Heart left ventricle (tissue), 16 donors: Measurements from ENCODE around the gene BAIAP2. TPM values are rescaled to one million over a fixed set of nuclear protein-coding genes. Genes with fewer than 3 reads are reported as not detected.

Source experiments
- ATAC-seq, 4 donors: fragments of 200-7000 bp; cut with Tn5 transposase; one replicate each; pipeline ENCODE4 v1.9.1; 2020 to 2022; ENCODE audit warnings: moderate library complexity in 4 of 4, mild to moderate bottlenecking in 3 of 4, moderate number of reproducible peaks in 1 of 4
- DNase-seq, 5 donors: peaks; one replicate each; pipeline ENCODE4 v3.0.0-alpha.2; 2020
- H3K27ac ChIP-seq, 12 donors: fragments of 200-600 bp; sonication (generic) in 4 of 12; one replicate each; pipeline versions ENCODE4 v1.5.0 to v1.8.0; 2016 to 2022; ENCODE audit warnings: mild to moderate bottlenecking in 2 of 12
- H3K27me3 ChIP-seq, 9 donors: fragments of 200-600 bp; sonication (generic) in 2 of 9; one replicate each; pipeline versions ENCODE4 v1.5.1 to v1.8.0; 2016 to 2022; ENCODE audit warnings: mild to moderate bottlenecking in 3 of 9
- H3K36me3 ChIP-seq, 9 donors: fragments of 200-600 bp; sonication (generic) in 2 of 9; one replicate each; pipeline versions ENCODE4 v1.5.0 to v1.8.0; 2018 to 2022; ENCODE audit warnings: mild to moderate bottlenecking in 2 of 9
- H3K4me1 ChIP-seq, 12 donors: fragments of 200-600 bp; sonication (generic) in 4 of 12; one replicate each; pipeline versions ENCODE4 v1.5.0 to v1.8.0; 2016 to 2022; ENCODE audit warnings: mild to moderate bottlenecking in 3 of 12
- H3K4me3 ChIP-seq, 12 donors: fragments of 200-600 bp; sonication (generic) in 4 of 12; one replicate each; pipeline versions ENCODE4 v1.5.0 to v1.8.0; 2017 to 2022; ENCODE audit warnings: mild to moderate bottlenecking in 9 of 12, moderate library complexity in 4 of 12
- H3K9me3 ChIP-seq, 12 donors: fragments of 200-600 bp; sonication (generic) in 4 of 12; one replicate each; pipeline versions ENCODE4 v1.5.0 to v1.8.0; 2016 to 2022; ENCODE audit warnings: mild to moderate bottlenecking in 1 of 12
- POLR2A ChIP-seq, 2 donors: fragments of 450-650 bp; IDR thresholded peaks; one replicate each; pipeline ENCODE4 v1.6.1; 2017; ENCODE audit warnings: antibody characterized with exemption in 2 of 2, mild to moderate bottlenecking in 2 of 2, moderate library complexity in 2 of 2
- WGBS, 4 donors: extraction: QIAGEN DNeasy Blood & Tissue Kit in 2 of 4; methylation state at CpG; one replicate each; pipeline versions ENCODE4 v1.1.5 to v1.1.7; 2013 to 2018; 5-methylcytosine and 5-hydroxymethylcytosine counted together
- intact Hi-C, 10 donors: fragments of 100-400 bp; cut with DNase I; formaldehyde crosslinking; loops; one replicate each; pipeline versions ENCODE4 v1.11.1 to v1.14.2; 2022
- polyA plus RNA-seq, 2 donors: library from polyadenylated mRNA; stranded (reverse); fragments of 200-250 nt; gene quantifications; one replicate each; pipeline ENCODE4 v1.2.3, GENCODE V29; 2013
- total RNA-seq, 9 donors: library from RNA; depleted of rRNA in 2 of 9; stranded (reverse); fragments of >200 nt in 2 of 9; fragmentation: NEBNext Ultra II Directional in 3 of 9; extraction: Animal tissue kit (Norgen Biotek cat#: 25700) in 3 of 9; gene quantifications; one replicate each; pipeline versions ENCODE4 v1.1.0 to v1.2.4, GENCODE V29; 2016 to 2023
- TF ChIP-seq, protein P1 (sequence below), 12 donors: fragments of 200-600 bp; sonication (generic) in 4 of 12; IDR thresholded peaks; one replicate each; pipeline versions ENCODE4 v1.5.0 to v1.8.0; 2018 to 2022; ENCODE audit warnings: antibody characterized with exemption in 12 of 12, mild to moderate bottlenecking in 5 of 12
- donor health status: ischemic (EF 13 %, LVEDD 7.1; RV severe dilation, severe dysfunction).
- donor health status: healthy with polysubstance abuse.
- donor health status: DM: no; HTN: yes; CAD: no.
- donor health status: DM: no; HTN: no; CAD: no.
- donor health status: ischemic (EF 25% LVEDD 6.9; RV normal size, moderate dysfunction).
- donor health status: ischemic (EF 25% LVEDD 5.7; RV mildly dilated, moderate dysfunction).
- donor health status: healthy.
- donor health status: DM: yes; HTN: yes; CAD: no.
- donor health status: ischemic (EF 35%, LVEDD 5.7; RV mildly dilated, moderate dysfunction).
- donor health status: nonischemic (EF 11% LVEDD 7.7; RV severe dilation, severe dysfunction).
- donor health status: DM: yes; HTN: yes; CAD: no.
- donor health status: PGD.
- donor health status: ischemic (EF 29% LVEDD 5.4; RV normal size, mild dysfunction).
- donor health status: nonischemic (EF 23%, LVEDD 6.1; RV moderate dilation, normal function).

BAIAP2 gene
- total and polyA plus RNA-seq, 11 donors = 8.9 to 30.2 (median 18.5) TPM

DNA sequence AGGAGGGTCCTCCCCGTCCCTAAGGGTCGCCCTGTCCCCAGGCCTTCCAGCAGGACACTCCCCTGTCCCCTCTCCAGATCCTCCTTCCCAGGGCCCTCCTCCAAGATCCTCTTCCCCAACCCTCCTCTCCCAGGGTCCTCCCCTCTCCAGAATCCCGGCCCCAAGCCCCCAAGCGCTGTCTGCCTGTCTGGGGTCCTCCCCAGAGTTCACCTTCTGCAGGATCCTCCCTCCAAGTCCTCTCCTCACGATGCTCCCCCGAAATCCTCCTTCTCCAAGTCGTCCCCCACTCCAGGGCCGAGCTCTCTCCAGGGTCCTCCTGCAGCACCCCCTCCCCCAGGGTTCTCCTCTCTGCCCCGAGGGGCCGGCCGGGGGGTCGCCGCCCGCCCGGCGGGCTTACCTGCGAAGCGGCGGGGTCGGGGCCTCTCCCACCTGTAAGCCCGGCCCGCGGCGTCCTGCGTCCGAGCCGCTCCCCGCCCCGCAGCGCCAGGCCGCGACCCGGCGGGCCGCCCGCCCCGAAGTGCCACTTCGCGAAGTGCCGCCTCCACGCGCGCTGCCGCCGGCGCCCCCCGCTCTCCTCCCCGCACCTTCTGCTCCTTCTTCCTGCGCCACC, 678 bp upstream of the BAIAP2 start:
- ATAC-seq (peak in 2 of 4 donors; percentile 2 to 22), DNase-seq (peak in 1 of 5 donors; percentile 42)
- intact Hi-C loops = loop anchor here in 3 of 10 donors (5.0 to 10.0 kb wide), 3 partner anchors 42 to 211 kb away; partner anchors contain the start of gene CHMP6 (in 1 of the 3)
- Histone ChIP-seq H3K4me1 (peaks cover 0 to 79% (median 61%) of the 10 kb centered on the region in 12 donors), H3K9me3 (no peaks in the 10 kb centered on the region), H3K4me3 (peak overlapping the region; percentile 51 to 89 (median 71)), H3K27ac (peak overlapping the region in 7 of 12 donors; percentile 1 to 71 (median 24)), H3K27me3 (peaks cover 0 to 6% (median 0%) of the 10 kb centered on the region in 9 donors), H3K36me3 (no peaks in the 10 kb centered on the region)
- no peak for TF ChIP-seq POLR2A (IDR thresholded peaks at IDR 0.05)
- TF ChIP-seq, protein P1, sequence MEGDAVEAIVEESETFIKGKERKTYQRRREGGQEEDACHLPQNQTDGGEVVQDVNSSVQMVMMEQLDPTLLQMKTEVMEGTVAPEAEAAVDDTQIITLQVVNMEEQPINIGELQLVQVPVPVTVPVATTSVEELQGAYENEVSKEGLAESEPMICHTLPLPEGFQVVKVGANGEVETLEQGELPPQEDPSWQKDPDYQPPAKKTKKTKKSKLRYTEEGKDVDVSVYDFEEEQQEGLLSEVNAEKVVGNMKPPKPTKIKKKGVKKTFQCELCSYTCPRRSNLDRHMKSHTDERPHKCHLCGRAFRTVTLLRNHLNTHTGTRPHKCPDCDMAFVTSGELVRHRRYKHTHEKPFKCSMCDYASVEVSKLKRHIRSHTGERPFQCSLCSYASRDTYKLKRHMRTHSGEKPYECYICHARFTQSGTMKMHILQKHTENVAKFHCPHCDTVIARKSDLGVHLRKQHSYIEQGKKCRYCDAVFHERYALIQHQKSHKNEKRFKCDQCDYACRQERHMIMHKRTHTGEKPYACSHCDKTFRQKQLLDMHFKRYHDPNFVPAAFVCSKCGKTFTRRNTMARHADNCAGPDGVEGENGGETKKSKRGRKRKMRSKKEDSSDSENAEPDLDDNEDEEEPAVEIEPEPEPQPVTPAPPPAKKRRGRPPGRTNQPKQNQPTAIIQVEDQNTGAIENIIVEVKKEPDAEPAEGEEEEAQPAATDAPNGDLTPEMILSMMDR (IDR thresholded peaks at IDR 0.05) = no peak
- 1 to 7% (median 1%) methylated on average over 11 to 49 of the region's 49 CpGs for WGBS, 4 donors

DNA sequence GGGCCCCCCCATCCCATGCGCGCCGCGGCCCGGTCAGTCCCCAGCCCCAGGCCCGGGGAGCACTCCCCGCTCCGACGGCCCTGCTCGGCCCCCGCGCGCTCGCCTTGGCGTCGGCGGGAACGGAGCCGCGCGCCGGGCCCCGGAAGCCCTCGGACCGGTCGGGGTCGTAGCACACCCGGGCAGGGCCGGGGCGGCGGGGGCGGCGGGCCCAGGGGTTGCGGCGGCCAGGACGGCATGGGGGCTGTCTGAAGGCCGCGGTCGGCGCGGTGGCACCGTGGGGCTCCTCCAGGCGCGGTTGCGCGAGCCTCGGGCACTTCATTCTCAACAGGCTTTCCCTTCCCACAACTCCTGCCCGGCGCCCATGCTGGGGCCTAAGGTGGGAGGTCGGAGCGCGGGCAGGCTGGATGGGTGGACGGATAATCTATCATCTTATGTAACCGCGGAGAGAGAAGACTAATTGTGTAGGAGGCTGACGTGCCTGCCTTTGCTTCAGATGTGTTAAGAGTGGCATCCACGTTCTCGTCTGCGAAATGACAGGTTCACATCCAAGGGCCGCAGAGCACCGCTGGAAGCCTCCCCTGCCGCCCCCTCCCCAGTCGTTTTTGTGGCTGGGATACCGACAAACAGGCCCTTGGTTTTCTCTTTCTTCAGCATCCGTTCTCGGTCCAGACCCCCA, 708 bp downstream of the BAIAP2 start:
- peaks cover 0 to 91% (median 69%) of the 10 kb centered on the region in 12 donors for H3K4me1 ChIP-seq
- peak overlapping the region in 8 of 12 donors; percentile 14 to 75 (median 66) for H3K27ac ChIP-seq
- peak overlapping the region; percentile 45 to 89 (median 71) for H3K4me3 ChIP-seq
- DNase-seq (peak in 3 of 5 donors; percentile 28 to 69 (median 37)), ATAC-seq (no peak)
- TF ChIP-seq POLR2A (IDR thresholded peaks at IDR 0.05) = no peak
- TF ChIP-seq, protein P1 (IDR thresholded peaks at IDR 0.05) = no peak
- 18 to 38% (median 23%) methylated on average over 27 to 66 of the region's 66 CpGs for WGBS, 4 donors
- intact Hi-C loops = loop anchor here in 2 of 10 donors (5.0 to 10.0 kb wide), 2 partner anchors 47 to 209 kb away; no protein-coding TSS in a partner anchor
- peaks cover 0 to 6% (median 0%) of the 10 kb centered on the region in 9 donors for H3K27me3 ChIP-seq
- no peaks in the 10 kb centered on the region for H3K9me3 ChIP-seq
- no peaks in the 10 kb centered on the region for H3K36me3 ChIP-seq

DNA sequence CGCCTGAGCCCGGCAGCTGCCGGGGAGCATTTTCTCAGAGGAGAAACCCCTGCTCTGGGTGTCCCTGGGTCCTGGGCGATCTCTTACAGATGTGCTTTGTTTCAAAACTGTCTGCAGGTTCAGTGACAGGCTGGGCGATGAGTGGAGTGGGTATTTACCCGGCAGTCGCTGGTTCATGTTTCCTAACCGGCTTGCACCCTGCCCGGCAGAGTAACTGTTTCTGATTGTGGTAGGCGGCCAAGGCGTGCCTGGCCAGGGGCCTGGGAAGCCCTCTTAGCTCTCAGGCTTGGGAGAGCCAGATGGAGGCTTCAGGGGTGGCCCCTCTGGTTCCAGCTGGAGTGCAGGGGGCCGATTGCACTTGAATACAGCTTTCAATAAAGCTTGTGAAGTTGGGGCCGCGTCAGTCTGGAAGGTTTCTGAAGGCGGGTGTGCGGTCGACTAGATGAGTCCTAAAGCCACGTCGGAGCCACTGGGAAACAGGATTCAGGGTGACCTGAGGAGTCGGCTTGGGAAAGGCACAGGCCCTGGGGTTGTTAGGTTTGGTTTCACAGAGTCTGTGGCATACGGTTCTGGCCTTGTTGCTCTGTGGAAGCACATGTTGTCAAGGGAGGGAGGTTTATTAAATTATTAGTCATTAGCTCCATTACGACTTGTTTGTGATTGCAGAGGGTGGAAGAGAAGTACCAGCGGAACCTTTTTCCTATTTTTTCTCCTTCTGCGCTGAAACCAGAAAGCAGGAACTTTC, 1.4 kb downstream of the BAIAP2 start:
- intact Hi-C loops = loop anchor here in 2 of 10 donors (5.0 to 10.0 kb wide), 2 partner anchors 46 to 208 kb away; no protein-coding TSS in a partner anchor
- TF ChIP-seq POLR2A (IDR thresholded peaks at IDR 0.05) = no peak
- TF ChIP-seq, protein P1 (IDR thresholded peaks at IDR 0.05) = no peak

More for the DNA sequence above, 1.4 kb downstream of the BAIAP2 start:
- peaks cover 0 to 6% (median 0%) of the 10 kb centered on the region in 9 donors for H3K27me3 ChIP-seq
- H3K27ac ChIP-seq = peak overlapping the region in 3 of 12 donors; percentile 66 to 75 (median 73)
- peak overlapping the region; percentile 45 to 89 (median 71) for H3K4me3 ChIP-seq
- WGBS, 4 donors = 86 to 92% (median 89%) methylated on average over 24 of the region's 24 CpGs
- no peak for ATAC-seq
- peak in 2 of 5 donors; percentile 16 to 20 for DNase-seq
- peaks cover 0 to 89% (median 65%) of the 10 kb centered on the region in 12 donors for H3K4me1 ChIP-seq
- H3K36me3 ChIP-seq = no peaks in the 10 kb centered on the region
- H3K9me3 ChIP-seq = no peaks in the 10 kb centered on the region
